Measurements from ENCODE around the gene PLTP. TPM values are rescaled to one million over a fixed set of nuclear protein-coding genes. Genes with fewer than 3 reads are reported as not detected.

Gene PLTP
- total and polyA plus RNA-seq, 2 of the 13 experiments (the other 11 are each of a cell fraction or from before 2014, with no cell fraction given), result 16.9 to 28.6 TPM

DNA sequence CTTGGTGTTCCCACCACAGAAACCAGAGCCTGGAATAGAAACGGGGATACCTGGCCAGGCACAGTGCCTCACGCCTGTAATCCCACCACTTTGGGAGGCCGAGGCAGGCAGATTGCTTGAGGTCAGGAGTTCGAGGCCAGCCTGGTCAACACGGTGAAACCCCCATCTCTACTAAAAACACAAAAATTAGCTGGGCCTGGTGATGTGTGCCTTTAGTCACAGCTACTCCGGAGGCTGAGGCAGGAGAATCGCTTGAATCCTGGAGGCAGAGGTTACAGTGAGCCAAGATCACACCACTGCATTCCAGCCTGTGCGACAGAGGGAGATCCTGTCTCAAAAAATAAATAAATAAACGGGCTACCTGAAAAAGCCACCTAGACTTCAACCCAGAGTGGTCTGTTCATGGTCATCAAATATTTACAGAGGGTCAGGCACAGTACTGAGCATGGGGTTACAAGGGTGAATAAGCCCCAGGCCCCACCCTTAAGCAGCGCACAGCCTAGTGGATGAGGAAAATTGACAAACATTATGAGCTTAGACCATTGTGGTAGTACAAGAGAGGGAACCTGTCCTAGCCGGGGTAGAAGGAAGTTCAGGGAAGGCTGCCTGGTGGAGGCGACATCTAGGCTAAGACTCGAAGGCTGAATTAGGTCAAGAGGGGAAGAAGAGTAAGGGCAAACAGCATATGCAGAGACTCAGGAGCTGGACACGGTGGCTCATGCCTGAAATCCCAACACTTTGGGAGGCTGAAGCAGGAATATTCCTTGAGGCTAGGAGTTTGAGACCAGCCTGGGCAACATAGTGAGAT is 15.3 kb upstream of the PLTP start (continued):
- no peak for TF ChIP-seq ZNF552 (CRISPR knock-in tag; IDR thresholded peaks at IDR 0.05; ENCODE audit: borderline replicate concordance)
- TF ChIP-seq TP53 (CRISPR knock-in tag; conservative IDR thresholded peaks at IDR 0.05), result no peak
- TF ChIP-seq ZNF549 (CRISPR knock-in tag; IDR thresholded peaks at IDR 0.05), result no peak
- peak; percentile 95 for TF ChIP-seq SALL1 (CRISPR knock-in tag; IDR thresholded peaks at IDR 0.05)
- TF ChIP-seq IKZF4 (CRISPR knock-in tag; IDR thresholded peaks at IDR 0.05; ENCODE audit: borderline replicate concordance, low read depth, not compliant biosample characterization), result no peak
- TF ChIP-seq, protein P1, sequence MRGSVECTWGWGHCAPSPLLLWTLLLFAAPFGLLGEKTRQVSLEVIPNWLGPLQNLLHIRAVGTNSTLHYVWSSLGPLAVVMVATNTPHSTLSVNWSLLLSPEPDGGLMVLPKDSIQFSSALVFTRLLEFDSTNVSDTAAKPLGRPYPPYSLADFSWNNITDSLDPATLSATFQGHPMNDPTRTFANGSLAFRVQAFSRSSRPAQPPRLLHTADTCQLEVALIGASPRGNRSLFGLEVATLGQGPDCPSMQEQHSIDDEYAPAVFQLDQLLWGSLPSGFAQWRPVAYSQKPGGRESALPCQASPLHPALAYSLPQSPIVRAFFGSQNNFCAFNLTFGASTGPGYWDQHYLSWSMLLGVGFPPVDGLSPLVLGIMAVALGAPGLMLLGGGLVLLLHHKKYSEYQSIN (CRISPR knock-in tag; IDR thresholded peaks at IDR 0.05; ENCODE audit: borderline replicate concordance), result no peak
- TF ChIP-seq, protein P2, sequence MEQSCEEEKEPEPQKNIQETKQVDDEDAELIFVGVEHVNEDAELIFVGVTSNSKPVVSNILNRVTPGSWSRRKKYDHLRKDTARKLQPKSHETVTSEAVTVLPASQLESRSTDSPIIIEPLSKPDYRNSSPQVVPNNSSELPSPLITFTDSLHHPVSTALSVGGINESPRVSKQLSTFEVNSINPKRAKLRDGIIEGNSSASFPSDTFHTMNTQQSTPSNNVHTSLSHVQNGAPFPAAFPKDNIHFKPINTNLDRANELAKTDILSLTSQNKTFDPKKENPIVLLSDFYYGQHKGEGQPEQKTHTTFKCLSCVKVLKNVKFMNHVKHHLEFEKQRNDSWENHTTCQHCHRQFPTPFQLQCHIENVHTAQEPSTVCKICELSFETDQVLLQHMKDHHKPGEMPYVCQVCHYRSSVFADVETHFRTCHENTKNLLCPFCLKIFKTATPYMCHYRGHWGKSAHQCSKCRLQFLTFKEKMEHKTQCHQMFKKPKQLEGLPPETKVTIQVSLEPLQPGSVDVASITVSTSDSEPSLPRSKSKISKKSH (CRISPR knock-in tag; IDR thresholded peaks at IDR 0.05; ENCODE audit: borderline replicate concordance), result peak; percentile 78
- no peak for TF ChIP-seq PRMT3 (CRISPR knock-in tag; IDR thresholded peaks at IDR 0.05; ENCODE audit: borderline replicate concordance, low read depth)
- 0 out of 2 replicates have a peak, but pooled peaks have one; percentile 24 for TF ChIP-seq STAT5B (CRISPR knock-in tag; IDR thresholded peaks at IDR 0.05)
- peak; percentile 70; the same call in 1 of the 2 replicates for TF ChIP-seq ZNF790 (CRISPR knock-in tag; IDR thresholded peaks at IDR 0.05; ENCODE audit: borderline replicate concordance)
- TF ChIP-seq, protein P3, sequence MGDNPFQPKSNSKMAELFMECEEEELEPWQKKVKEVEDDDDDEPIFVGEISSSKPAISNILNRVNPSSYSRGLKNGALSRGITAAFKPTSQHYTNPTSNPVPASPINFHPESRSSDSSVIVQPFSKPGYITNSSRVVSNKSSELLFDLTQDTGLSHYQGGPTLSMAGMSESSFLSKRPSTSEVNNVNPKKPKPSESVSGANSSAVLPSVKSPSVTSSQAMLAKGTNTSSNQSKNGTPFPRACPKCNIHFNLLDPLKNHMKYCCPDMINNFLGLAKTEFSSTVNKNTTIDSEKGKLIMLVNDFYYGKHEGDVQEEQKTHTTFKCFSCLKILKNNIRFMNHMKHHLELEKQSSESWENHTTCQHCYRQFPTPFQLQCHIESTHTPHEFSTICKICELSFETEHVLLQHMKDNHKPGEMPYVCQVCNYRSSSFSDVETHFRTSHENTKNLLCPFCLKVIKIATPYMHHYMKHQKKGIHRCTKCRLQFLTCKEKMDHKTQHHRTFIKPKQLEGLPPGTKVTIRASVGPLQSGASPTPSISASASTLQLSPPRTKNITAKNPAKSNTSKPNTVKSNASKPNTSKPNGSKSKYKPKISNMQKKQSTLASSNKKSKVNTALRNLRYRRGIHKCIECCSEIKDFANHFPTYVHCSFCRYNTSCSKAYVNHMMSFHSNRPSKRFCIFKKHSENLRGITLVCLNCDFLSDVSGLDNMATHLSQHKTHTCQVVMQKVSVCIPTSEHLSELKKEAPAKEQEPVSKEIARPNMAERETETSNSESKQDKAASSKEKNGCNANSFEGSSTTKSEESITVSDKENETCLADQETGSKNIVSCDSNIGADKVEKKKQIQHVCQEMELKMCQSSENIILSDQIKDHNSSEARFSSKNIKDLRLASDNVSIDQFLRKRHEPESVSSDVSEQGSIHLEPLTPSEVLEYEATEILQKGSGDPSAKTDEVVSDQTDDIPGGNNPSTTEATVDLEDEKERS (CRISPR knock-in tag; IDR thresholded peaks at IDR 0.05), result peak; percentile 99
- TF ChIP-seq TBL1XR1 (IDR thresholded peaks at IDR 0.05; ENCODE audit: borderline replicate concordance, low read length, partially characterized antibody), result peak; percentile 96
- no peak for TF ChIP-seq ZNF207 (IDR thresholded peaks at IDR 0.05; ENCODE audit: borderline replicate concordance)
- TF ChIP-seq, protein P4, sequence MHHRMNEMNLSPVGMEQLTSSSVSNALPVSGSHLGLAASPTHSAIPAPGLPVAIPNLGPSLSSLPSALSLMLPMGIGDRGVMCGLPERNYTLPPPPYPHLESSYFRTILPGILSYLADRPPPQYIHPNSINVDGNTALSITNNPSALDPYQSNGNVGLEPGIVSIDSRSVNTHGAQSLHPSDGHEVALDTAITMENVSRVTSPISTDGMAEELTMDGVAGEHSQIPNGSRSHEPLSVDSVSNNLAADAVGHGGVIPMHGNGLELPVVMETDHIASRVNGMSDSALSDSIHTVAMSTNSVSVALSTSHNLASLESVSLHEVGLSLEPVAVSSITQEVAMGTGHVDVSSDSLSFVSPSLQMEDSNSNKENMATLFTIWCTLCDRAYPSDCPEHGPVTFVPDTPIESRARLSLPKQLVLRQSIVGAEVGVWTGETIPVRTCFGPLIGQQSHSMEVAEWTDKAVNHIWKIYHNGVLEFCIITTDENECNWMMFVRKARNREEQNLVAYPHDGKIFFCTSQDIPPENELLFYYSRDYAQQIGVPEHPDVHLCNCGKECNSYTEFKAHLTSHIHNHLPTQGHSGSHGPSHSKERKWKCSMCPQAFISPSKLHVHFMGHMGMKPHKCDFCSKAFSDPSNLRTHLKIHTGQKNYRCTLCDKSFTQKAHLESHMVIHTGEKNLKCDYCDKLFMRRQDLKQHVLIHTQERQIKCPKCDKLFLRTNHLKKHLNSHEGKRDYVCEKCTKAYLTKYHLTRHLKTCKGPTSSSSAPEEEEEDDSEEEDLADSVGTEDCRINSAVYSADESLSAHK (CRISPR knock-in tag; IDR thresholded peaks at IDR 0.05; ENCODE audit: borderline replicate concordance), result no peak
- TF ChIP-seq TAF15 (IDR thresholded peaks at IDR 0.05; ENCODE audit: low read depth, low read length, poor library complexity, severe bottlenecking), result no peak
- TF ChIP-seq TEAD2 (CRISPR knock-in tag; IDR thresholded peaks at IDR 0.05), result no peak
- no peak for TF ChIP-seq CENPT (CRISPR knock-in tag; IDR thresholded peaks at IDR 0.05; ENCODE audit: low read depth)
- TF ChIP-seq CENPX (CRISPR knock-in tag; IDR thresholded peaks at IDR 0.05), result no peak
- TF ChIP-seq ZNF777 (CRISPR knock-in tag; IDR thresholded peaks at IDR 0.05), result no peak
- peak; percentile 82 for TF ChIP-seq ZNF746 (CRISPR knock-in tag; IDR thresholded peaks at IDR 0.05)
- peak; percentile 87 for TF ChIP-seq POGZ (CRISPR knock-in tag; IDR thresholded peaks at IDR 0.05)

All from HepG2 (cell line).